ENCODE results near the gene ASRGL1. TPM values are rescaled to one million over a fixed set of nuclear protein-coding genes. Genes with fewer than 3 reads are reported as not detected.

The ASRGL1 gene
- total and polyA plus RNA-seq, 4 donors = 3.7 to 15.2 (median 8.1) TPM

DNA sequence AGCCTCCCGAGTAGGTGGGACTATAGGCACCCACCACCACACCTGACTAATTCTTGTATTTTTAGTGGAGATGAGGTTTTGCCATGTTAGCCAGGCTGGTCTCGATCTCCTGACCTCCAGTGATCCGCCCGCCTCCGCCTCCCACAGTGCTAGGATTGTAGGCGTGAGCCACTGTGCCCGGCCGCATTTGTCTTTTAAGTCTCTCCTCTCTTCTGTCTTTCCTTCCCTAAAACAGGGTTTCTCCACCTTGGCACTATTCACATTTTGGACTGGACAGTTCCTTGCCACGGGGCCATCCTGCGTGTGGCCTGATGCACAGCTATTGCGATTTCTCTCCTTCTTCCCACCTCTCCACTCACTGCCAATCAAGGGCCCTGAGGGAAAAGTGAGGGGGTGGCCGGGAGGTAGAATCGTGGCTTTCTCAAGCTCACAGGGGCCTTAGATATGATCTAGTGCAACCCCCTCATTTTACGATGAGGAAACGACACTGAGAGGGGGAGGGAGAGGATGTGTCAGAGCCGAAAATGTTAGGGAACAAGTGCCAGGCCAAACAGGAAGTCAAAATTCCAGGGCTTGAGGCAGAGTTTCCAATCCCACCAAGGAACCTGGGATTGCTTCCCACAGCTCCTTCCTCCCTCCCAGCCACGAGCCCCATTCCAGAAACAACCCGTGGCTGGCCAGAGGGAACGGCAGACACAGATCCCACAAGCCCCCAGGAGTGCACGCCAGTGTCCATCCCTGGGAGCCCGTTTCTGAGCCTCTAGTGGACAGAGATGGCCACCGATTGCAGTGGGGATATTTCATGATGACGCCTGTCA is 102.7 kb downstream of the ASRGL1 start:
- Histone ChIP-seq H3K27ac (ENCODE audit: low read depth in 1 of 2, low read length in 2 of 2) (peak overlapping the region; percentile 26 to 40), H3K4me1 (ENCODE audit: control insufficient read depth in 4 of 4, insufficient read depth in 4 of 4, low read length in 3 of 4) (peaks cover 2 to 14% (median 8%) of the 10 kb centered on the region in 4 donors), H3K27me3 (ENCODE audit: control insufficient read depth in 4 of 4, insufficient read depth in 4 of 4, low read length in 3 of 4) (no peaks in the 10 kb centered on the region), H3K36me3 (ENCODE audit: control insufficient read depth in 4 of 4, insufficient read depth in 3 of 4, low read depth in 1 of 4, low read length in 3 of 4) (no peaks in the 10 kb centered on the region), H3K9ac (ENCODE audit: low read depth in 1 of 2, low read length in 2 of 2) (no peak overlapping the region), H3K4me3 (ENCODE audit: low read depth in 1 of 3, low read length in 3 of 3) (no peak overlapping the region), H3K9me3 (ENCODE audit: control insufficient read depth in 4 of 4, low read length in 3 of 4) (no peaks in the 10 kb centered on the region)
- no peak for DNase-seq (ENCODE audit: low spot score)
- 73% methylated on average over 23 of the region's 23 CpGs for WGBS
- TF ChIP-seq, protein P1, sequence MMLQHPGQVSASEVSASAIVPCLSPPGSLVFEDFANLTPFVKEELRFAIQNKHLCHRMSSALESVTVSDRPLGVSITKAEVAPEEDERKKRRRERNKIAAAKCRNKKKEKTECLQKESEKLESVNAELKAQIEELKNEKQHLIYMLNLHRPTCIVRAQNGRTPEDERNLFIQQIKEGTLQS (IDR thresholded peaks at IDR 0.05) = no peak
- no peak for TF ChIP-seq GABPA (IDR thresholded peaks at IDR 0.05 in 1 of 2, conservative IDR thresholded peaks at IDR 0.05 in 1 of 2)
- TF ChIP-seq, protein P2, sequence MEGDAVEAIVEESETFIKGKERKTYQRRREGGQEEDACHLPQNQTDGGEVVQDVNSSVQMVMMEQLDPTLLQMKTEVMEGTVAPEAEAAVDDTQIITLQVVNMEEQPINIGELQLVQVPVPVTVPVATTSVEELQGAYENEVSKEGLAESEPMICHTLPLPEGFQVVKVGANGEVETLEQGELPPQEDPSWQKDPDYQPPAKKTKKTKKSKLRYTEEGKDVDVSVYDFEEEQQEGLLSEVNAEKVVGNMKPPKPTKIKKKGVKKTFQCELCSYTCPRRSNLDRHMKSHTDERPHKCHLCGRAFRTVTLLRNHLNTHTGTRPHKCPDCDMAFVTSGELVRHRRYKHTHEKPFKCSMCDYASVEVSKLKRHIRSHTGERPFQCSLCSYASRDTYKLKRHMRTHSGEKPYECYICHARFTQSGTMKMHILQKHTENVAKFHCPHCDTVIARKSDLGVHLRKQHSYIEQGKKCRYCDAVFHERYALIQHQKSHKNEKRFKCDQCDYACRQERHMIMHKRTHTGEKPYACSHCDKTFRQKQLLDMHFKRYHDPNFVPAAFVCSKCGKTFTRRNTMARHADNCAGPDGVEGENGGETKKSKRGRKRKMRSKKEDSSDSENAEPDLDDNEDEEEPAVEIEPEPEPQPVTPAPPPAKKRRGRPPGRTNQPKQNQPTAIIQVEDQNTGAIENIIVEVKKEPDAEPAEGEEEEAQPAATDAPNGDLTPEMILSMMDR (IDR thresholded peaks at IDR 0.05; ENCODE audit: low read depth, low read length, missing input control) = no peak
- TF ChIP-seq, protein P3, sequence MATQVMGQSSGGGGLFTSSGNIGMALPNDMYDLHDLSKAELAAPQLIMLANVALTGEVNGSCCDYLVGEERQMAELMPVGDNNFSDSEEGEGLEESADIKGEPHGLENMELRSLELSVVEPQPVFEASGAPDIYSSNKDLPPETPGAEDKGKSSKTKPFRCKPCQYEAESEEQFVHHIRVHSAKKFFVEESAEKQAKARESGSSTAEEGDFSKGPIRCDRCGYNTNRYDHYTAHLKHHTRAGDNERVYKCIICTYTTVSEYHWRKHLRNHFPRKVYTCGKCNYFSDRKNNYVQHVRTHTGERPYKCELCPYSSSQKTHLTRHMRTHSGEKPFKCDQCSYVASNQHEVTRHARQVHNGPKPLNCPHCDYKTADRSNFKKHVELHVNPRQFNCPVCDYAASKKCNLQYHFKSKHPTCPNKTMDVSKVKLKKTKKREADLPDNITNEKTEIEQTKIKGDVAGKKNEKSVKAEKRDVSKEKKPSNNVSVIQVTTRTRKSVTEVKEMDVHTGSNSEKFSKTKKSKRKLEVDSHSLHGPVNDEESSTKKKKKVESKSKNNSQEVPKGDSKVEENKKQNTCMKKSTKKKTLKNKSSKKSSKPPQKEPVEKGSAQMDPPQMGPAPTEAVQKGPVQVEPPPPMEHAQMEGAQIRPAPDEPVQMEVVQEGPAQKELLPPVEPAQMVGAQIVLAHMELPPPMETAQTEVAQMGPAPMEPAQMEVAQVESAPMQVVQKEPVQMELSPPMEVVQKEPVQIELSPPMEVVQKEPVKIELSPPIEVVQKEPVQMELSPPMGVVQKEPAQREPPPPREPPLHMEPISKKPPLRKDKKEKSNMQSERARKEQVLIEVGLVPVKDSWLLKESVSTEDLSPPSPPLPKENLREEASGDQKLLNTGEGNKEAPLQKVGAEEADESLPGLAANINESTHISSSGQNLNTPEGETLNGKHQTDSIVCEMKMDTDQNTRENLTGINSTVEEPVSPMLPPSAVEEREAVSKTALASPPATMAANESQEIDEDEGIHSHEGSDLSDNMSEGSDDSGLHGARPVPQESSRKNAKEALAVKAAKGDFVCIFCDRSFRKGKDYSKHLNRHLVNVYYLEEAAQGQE (IDR thresholded peaks at IDR 0.05) = peak; percentile 73

Other genes with a start within 250 kb of the ASRGL1 start
- gene INCENP, start 213.4 kb upstream of the ASRGL1 start, total RNA-seq = 10 to 100 TPM in 1 of 2 donors, 1 to 10 TPM in 1; 5.4 to 34.4 TPM
- gene INCENP, start 213.4 kb upstream of the ASRGL1 start, polyA plus RNA-seq = 1 to 10 TPM; 2.4 to 4.1 TPM
- gene SCGB1D1, start 147.2 kb upstream of the ASRGL1 start, total RNA-seq = not detected
- not detected for gene SCGB1D1, start 147.2 kb upstream of the ASRGL1 start, polyA plus RNA-seq
- gene SCGB2A1, start 128.8 kb upstream of the ASRGL1 start, total RNA-seq = under 1 TPM in 1 of 2 donors, not detected in 1; 0.33 TPM
- gene SCGB2A1, start 128.8 kb upstream of the ASRGL1 start, polyA plus RNA-seq = not detected
- not detected for gene SCGB1D2, start 95.2 kb upstream of the ASRGL1 start, total RNA-seq
- not detected for gene SCGB1D2, start 95.2 kb upstream of the ASRGL1 start, polyA plus RNA-seq
- gene SCGB2A2, start 67.3 kb upstream of the ASRGL1 start, total RNA-seq = not detected
- gene SCGB2A2, start 67.3 kb upstream of the ASRGL1 start, polyA plus RNA-seq = not detected
- not detected for gene SCGB1D4, start 38.4 kb upstream of the ASRGL1 start, total RNA-seq
- not detected for gene SCGB1D4, start 38.4 kb upstream of the ASRGL1 start, polyA plus RNA-seq
- not detected for gene SCGB1A1, start 81.6 kb downstream of the ASRGL1 start, total RNA-seq
- gene SCGB1A1, start 81.6 kb downstream of the ASRGL1 start, polyA plus RNA-seq = not detected
- 100 to 1,000 TPM in 1 of 2 donors, 10 to 100 TPM in 1; 53.6 to 110 TPM for gene AHNAK, start 209.4 kb downstream of the ASRGL1 start, total RNA-seq
- gene AHNAK, start 209.4 kb downstream of the ASRGL1 start, polyA plus RNA-seq = 10 to 100 TPM; 22.6 to 22.7 TPM
- gene EEF1G, start 236.4 kb downstream of the ASRGL1 start, total RNA-seq = 100 to 1,000 TPM; 373 to 640 TPM
- 100 to 1,000 TPM; 251 to 566 TPM for gene EEF1G, start 236.4 kb downstream of the ASRGL1 start, polyA plus RNA-seq